Measurements from ENCODE around the gene PTPRG. TPM values are rescaled to one million over a fixed set of nuclear protein-coding genes. Genes with fewer than 3 reads are reported as not detected.

The PTPRG gene
- total and polyA plus RNA-seq, 4 donors, result 3.6 to 35.6 (median 8.1) TPM

DNA sequence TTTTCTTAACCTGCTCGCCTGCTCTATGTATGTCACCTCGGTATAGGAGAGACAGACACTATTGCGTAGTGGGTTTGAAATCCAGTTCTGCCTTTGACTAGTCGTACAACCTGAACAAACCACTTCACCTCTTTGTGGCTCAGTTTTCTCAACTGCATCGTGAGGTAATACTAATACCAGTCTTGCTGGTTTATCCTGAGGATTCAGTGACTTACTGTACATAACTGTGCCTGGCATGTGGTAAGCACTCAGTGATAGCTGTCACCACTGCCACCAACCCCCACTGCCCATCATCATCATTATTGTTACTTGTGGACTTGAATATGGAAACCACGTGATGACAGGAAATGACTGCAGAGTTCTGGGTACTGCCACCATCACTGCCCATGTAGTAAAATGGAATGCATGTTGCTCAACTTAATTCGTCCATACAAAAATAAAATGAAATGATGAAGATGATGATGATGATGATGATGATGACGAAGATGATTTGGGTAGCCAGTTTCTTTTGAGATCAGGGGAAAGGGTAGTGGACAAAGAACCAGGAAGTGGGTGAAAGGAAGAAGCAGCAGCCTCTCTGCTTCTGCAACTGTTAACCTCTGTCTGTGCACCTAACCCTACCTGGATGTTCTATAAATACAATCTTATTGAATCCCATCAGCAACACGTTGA lies 583.9 kb downstream of the PTPRG start (continued):
- TF ChIP-seq REST (IDR thresholded peaks at IDR 0.05), result no peak

- Histone ChIP-seq H3K9me3 (ENCODE audit: control insufficient read depth in 4 of 4, low read length in 3 of 4) (no peaks in the 10 kb centered on the region), H3K27me3 (ENCODE audit: control insufficient read depth in 4 of 4, insufficient read depth in 4 of 4, low read length in 3 of 4) (no peaks in the 10 kb centered on the region), H3K9ac (ENCODE audit: low read depth in 1 of 2, low read length in 2 of 2) (no peak overlapping the region), H3K4me1 (ENCODE audit: control insufficient read depth in 4 of 4, insufficient read depth in 4 of 4, low read length in 3 of 4) (no peaks in the 10 kb centered on the region), H3K4me3 (ENCODE audit: low read depth in 1 of 3, low read length in 3 of 3) (no peak overlapping the region), H3K27ac (ENCODE audit: low read depth in 1 of 2, low read length in 2 of 2) (no peak overlapping the region), H3K36me3 (ENCODE audit: control insufficient read depth in 4 of 4, insufficient read depth in 3 of 4, low read depth in 1 of 4, low read length in 3 of 4) (no peaks in the 10 kb centered on the region)
- no peak for TF ChIP-seq HNF4G (IDR thresholded peaks at IDR 0.05)
- TF ChIP-seq RAD21 (IDR thresholded peaks at IDR 0.05), result no peak
- TF ChIP-seq SP1 (IDR thresholded peaks at IDR 0.05), result no peak
- no peak for TF ChIP-seq YY1 (IDR thresholded peaks at IDR 0.05)
- no peak for TF ChIP-seq GABPA (IDR thresholded peaks at IDR 0.05 in 1 of 2, conservative IDR thresholded peaks at IDR 0.05 in 1 of 2)
- TF ChIP-seq TAF1 (conservative IDR thresholded peaks at IDR 0.05), result no peak
- WGBS, result 97% methylated on average over 6 of the region's 6 CpGs
- no peak for DNase-seq (ENCODE audit: low spot score)
These were observed 588.2 kb downstream of the PTPRG start for GRCh38 chr3:62149539-62149938.

DNA sequence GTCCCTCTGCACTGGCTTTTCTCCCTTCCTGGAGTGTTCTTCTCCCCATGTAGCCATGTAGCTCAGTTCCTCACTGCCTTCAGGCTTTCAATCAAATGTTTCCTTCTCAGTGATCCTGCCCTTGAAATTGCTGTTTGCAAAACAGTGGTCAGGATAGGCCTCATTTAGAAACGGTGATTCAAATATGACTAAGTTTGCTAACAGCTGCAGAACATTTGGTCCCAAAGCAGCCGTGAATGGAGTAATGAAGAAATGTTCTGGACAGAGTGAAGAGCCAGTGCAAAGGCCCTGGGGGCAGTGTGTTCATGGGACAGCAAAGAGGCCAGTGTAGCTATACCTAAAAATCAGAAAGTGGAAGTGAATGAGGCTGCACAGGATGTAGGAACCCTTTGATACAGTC lies 588.6 kb downstream of the PTPRG start:
- no peaks in the 10 kb centered on the region for H3K9me3 ChIP-seq (ENCODE audit: control insufficient read depth in 4 of 4, low read length in 3 of 4)
- H3K36me3 ChIP-seq (ENCODE audit: control insufficient read depth in 4 of 4, insufficient read depth in 3 of 4, low read depth in 1 of 4, low read length in 3 of 4), result no peaks in the 10 kb centered on the region
- H3K27ac ChIP-seq (ENCODE audit: low read depth in 1 of 2, low read length in 2 of 2), result no peak overlapping the region
- H3K27me3 ChIP-seq (ENCODE audit: control insufficient read depth in 4 of 4, insufficient read depth in 4 of 4, low read length in 3 of 4), result no peaks in the 10 kb centered on the region
- TF ChIP-seq REST (IDR thresholded peaks at IDR 0.05), result no peak
- no peak for TF ChIP-seq ATF3 (IDR thresholded peaks at IDR 0.05)
- TF ChIP-seq YY1 (IDR thresholded peaks at IDR 0.05), result no peak
- TF ChIP-seq JUND (IDR thresholded peaks at IDR 0.05), result no peak
- no peak for TF ChIP-seq HNF4G (IDR thresholded peaks at IDR 0.05)
- no peak for TF ChIP-seq ZBTB33 (IDR thresholded peaks at IDR 0.05)
- TF ChIP-seq NR2F2 (IDR thresholded peaks at IDR 0.05), result no peak
- no peak for TF ChIP-seq RAD21 (IDR thresholded peaks at IDR 0.05)
- no peak for TF ChIP-seq TAF1 (conservative IDR thresholded peaks at IDR 0.05)
- no peak for TF ChIP-seq RXRA (IDR thresholded peaks at IDR 0.05)
- no peak for TF ChIP-seq SP1 (IDR thresholded peaks at IDR 0.05)
- no peak for TF ChIP-seq GABPA (IDR thresholded peaks at IDR 0.05 in 1 of 2, conservative IDR thresholded peaks at IDR 0.05 in 1 of 2)
- TF ChIP-seq HNF4A (conservative IDR thresholded peaks at IDR 0.05), result no peak
- no peak for TF ChIP-seq FOXA1 (IDR thresholded peaks at IDR 0.05)
- no peak for TF ChIP-seq EGR1 (IDR thresholded peaks at IDR 0.05; ENCODE audit: low read depth in 2 of 2)
- no peak for DNase-seq (ENCODE audit: low spot score)
- 72% methylated on average over 2 of the region's 2 CpGs for WGBS
- no peak overlapping the region for H3K4me3 ChIP-seq (ENCODE audit: low read depth in 1 of 3, low read length in 3 of 3)
- H3K9ac ChIP-seq (ENCODE audit: low read depth in 1 of 2, low read length in 2 of 2), result no peak overlapping the region
- no peaks in the 10 kb centered on the region for H3K4me1 ChIP-seq (ENCODE audit: control insufficient read depth in 4 of 4, insufficient read depth in 4 of 4, low read length in 3 of 4)

Data from liver (tissue), 9 donors.